Ishikawa (cell line): Measurements from ENCODE around the gene ARCN1.

Experiments
- CEBPB ChIP-seq: IDR thresholded peaks from 2 replicates; pipeline ENCODE4 v1.6.1; 2012
- CREB1 ChIP-seq: IDR thresholded peaks from 2 replicates; pipeline ENCODE4 v1.6.1; 2012; ENCODE audit warnings: low read depth
- EGR1 ChIP-seq: IDR thresholded peaks from 2 replicates; pipeline ENCODE4 v1.6.1; 2012
- EP300 ChIP-seq: IDR thresholded peaks from 2 replicates; pipeline ENCODE4 v1.6.1; 2012; ENCODE audit warnings: borderline replicate concordance
- FOXM1 ChIP-seq: IDR thresholded peaks from 2 replicates; pipeline ENCODE4 v1.6.1; 2012; ENCODE audit warnings: low read depth, borderline replicate concordance
- NFIC ChIP-seq: IDR thresholded peaks from 2 replicates; pipeline ENCODE4 v1.6.1; 2012
- RAD21 ChIP-seq: IDR thresholded peaks from 2 replicates; pipeline ENCODE4 v1.6.1; 2012; ENCODE audit warnings: low read depth
- TAF1 ChIP-seq: IDR thresholded peaks from 2 replicates; pipeline ENCODE4 v1.6.1; 2012; ENCODE audit warnings: low read depth, mild to moderate bottlenecking
- TEAD4 ChIP-seq: IDR thresholded peaks from 2 replicates; pipeline ENCODE4 v1.6.1; 2012
- YY1 ChIP-seq: IDR thresholded peaks from 2 replicates; pipeline ENCODE4 v1.6.1; 2012; ENCODE audit warnings: low read depth
- ZBTB7A ChIP-seq: IDR thresholded peaks from 2 replicates; pipeline ENCODE4 v1.6.1; 2012; ENCODE audit warnings: low read depth
- TF ChIP-seq, protein P1 (sequence below): IDR thresholded peaks from 2 replicates; pipeline ENCODE4 v1.6.1; 2012
- TF ChIP-seq, protein P2 (sequence below): IDR thresholded peaks from 2 replicates; pipeline ENCODE4 v1.6.1; 2012
- TF ChIP-seq, protein P3 (sequence below): IDR thresholded peaks from 2 replicates; pipeline ENCODE4 v1.6.1; 2012; ENCODE audit warnings: low read depth, mild to moderate bottlenecking

The ARCN1 gene

DNA sequence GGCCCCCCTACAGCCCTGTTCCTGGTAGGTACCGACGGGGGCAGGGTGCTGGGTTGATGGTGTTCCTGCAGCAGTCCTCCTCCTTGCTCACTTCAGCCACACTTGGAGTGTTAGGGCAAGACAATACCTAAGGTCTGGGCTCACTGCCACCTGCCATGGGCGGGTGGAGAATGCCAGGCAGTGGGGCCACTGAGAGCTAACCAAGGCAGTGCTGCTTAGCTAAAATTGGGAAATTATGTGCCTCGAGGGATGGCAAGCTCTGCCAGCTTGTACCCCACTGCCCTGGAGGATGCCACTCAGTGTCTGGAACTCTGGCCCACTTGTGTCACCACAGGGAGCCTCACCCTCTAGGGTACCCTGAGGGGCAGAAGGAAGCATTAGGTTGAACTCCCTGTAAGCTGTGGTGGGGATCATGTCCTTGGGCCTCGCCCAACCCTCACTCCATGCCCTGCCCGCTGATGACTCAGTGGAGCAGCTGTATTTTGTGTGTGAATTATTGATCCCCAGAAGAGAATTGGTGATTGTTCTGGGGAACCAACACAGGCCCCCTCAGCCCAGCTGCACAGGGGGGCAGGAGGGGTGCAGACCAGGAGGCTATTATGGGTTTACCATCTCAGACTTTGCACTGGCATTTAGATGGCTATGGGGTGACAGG is 53.0 kb downstream of the ARCN1 start:
- TF ChIP-seq TEAD4, result no peak
- TF ChIP-seq, protein P1, sequence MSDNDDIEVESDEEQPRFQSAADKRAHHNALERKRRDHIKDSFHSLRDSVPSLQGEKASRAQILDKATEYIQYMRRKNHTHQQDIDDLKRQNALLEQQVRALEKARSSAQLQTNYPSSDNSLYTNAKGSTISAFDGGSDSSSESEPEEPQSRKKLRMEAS, result peak; percentile 34; the same call in 1 of the 2 replicates

DNA sequence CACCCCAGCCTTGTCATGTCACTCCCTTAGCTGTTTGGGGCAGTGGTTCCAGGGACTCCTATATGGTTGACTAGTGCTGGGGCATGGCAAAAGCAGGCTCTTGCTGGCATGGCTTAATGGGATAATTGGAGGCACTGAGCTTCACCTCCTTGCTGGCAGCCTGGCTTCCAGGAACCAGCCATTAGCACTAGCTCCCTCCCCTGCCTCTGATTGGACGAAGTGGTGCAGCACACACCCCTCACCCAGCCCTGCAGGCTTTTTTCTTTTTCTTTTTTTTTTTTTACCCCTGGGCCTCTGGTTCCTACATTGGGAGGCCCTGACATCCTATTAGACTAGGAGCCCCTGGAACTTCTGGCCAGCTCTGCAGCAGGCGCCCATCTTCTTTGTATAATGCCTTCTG is 53.8 kb downstream of the ARCN1 start:
- no peak for TF ChIP-seq ZBTB7A
- no peak for TF ChIP-seq TEAD4
- TF ChIP-seq RAD21, result no peak
- TF ChIP-seq, protein P1, result no peak
- no peak for TF ChIP-seq NFIC
- TF ChIP-seq, protein P2, sequence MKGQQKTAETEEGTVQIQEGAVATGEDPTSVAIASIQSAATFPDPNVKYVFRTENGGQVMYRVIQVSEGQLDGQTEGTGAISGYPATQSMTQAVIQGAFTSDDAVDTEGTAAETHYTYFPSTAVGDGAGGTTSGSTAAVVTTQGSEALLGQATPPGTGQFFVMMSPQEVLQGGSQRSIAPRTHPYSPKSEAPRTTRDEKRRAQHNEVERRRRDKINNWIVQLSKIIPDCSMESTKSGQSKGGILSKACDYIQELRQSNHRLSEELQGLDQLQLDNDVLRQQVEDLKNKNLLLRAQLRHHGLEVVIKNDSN, result no peak
- TF ChIP-seq CREB1, result no peak
- TF ChIP-seq, protein P3, sequence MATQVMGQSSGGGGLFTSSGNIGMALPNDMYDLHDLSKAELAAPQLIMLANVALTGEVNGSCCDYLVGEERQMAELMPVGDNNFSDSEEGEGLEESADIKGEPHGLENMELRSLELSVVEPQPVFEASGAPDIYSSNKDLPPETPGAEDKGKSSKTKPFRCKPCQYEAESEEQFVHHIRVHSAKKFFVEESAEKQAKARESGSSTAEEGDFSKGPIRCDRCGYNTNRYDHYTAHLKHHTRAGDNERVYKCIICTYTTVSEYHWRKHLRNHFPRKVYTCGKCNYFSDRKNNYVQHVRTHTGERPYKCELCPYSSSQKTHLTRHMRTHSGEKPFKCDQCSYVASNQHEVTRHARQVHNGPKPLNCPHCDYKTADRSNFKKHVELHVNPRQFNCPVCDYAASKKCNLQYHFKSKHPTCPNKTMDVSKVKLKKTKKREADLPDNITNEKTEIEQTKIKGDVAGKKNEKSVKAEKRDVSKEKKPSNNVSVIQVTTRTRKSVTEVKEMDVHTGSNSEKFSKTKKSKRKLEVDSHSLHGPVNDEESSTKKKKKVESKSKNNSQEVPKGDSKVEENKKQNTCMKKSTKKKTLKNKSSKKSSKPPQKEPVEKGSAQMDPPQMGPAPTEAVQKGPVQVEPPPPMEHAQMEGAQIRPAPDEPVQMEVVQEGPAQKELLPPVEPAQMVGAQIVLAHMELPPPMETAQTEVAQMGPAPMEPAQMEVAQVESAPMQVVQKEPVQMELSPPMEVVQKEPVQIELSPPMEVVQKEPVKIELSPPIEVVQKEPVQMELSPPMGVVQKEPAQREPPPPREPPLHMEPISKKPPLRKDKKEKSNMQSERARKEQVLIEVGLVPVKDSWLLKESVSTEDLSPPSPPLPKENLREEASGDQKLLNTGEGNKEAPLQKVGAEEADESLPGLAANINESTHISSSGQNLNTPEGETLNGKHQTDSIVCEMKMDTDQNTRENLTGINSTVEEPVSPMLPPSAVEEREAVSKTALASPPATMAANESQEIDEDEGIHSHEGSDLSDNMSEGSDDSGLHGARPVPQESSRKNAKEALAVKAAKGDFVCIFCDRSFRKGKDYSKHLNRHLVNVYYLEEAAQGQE, result no peak
- TF ChIP-seq EP300, result no peak
- no peak for TF ChIP-seq TAF1
- TF ChIP-seq FOXM1, result no peak
- no peak for TF ChIP-seq EGR1
- no peak for TF ChIP-seq CEBPB

DNA sequence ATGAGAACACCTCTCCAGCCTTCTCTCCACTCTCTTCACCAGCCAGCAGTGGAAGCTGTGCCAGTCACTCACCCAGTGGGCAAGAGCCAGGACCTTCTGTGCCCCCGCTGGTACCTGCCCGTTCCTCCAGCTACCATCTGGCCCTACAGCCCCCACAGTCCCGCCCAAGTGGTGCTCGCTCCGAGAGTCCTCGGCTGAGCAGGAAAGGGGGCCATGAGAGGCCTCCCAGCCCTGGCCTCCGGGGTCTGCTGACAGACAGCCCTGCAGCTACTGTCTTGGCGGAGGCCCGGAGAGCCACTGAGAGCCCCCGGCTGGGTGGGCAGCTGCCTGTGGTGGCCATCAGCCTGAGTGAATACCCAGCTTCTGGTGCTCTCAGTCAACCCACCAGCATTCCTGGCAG is 55.4 kb downstream of the ARCN1 start:
- TF ChIP-seq EP300 (no peak), TAF1 (no peak), FOXM1 (no peak)

DNA sequence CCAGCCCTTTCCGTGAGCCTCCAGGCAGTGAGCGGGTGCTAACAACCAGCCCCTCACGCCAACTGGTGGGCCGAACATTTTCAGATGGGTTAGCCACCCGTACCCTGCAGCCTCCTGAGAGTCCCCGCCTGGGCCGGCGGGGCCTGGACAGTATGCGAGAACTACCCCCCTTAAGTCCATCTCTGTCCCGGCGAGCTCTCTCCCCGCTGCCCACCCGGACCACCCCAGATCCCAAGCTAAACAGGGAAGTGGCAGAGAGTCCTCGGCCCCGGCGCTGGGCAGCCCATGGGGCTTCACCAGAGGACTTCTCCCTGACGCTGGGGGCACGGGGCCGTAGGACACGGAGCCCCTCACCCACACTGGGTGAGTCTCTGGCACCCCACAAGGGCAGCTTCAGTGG is 55.8 kb downstream of the ARCN1 start:
- TF ChIP-seq TAF1, result no peak
- no peak for TF ChIP-seq EP300
- no peak for TF ChIP-seq NFIC
- TF ChIP-seq, protein P3, result no peak
- no peak for TF ChIP-seq CEBPB
- no peak for TF ChIP-seq RAD21
- TF ChIP-seq, protein P1, result no peak
- TF ChIP-seq FOXM1, result no peak
- TF ChIP-seq EGR1, result no peak
- TF ChIP-seq, protein P2, result no peak
- TF ChIP-seq CREB1, result no peak
- no peak for TF ChIP-seq YY1
- TF ChIP-seq TEAD4, result no peak

DNA sequence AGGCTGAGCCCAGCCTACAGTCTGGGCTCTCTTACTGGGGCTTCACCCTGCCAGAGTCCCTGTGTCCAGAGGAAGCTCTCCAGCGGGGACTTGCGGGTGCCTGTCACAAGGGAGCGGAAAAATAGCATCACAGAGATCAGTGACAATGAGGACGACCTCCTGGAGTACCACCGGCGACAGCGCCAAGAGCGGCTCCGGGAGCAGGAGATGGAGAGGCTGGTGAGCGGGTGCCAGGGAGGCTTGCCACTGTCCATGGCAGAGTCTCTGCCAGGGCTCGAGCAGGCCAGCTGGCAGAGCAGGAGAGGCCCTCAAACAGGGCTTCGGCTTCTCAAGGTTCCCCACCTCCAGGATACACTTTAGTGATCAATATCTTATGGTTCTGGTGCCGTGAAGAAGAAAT is 56.2 kb downstream of the ARCN1 start:
- TF ChIP-seq, protein P3, result no peak
- TF ChIP-seq, protein P2, result no peak
- no peak for TF ChIP-seq TAF1
